A673 (cell line): ENCODE measurements around the gene SH3TC2.

ENCODE experiments used
- EZH2 ChIP-seq: fragments of 200-600 bp; sonication (generic); IDR thresholded peaks from 2 replicates; pipeline ENCODE4 v1.6.1; 2017; ENCODE audit warnings: borderline replicate concordance, low read depth, mild to moderate bottlenecking, mixed read lengths, antibody characterized with exemption, low read length; ENCODE audit not compliant: poor library complexity, severe bottlenecking
- TF ChIP-seq, protein P1 (sequence below): fragments of 300-800, 200-600 bp; sonication (generic); conservative IDR thresholded peaks from 2 replicates; pipeline ENCODE4 v1.5.1; 2017; ENCODE audit warnings: low read depth, mild to moderate bottlenecking, antibody characterized with exemption, low read length, moderate library complexity, mixed read lengths

DNA sequence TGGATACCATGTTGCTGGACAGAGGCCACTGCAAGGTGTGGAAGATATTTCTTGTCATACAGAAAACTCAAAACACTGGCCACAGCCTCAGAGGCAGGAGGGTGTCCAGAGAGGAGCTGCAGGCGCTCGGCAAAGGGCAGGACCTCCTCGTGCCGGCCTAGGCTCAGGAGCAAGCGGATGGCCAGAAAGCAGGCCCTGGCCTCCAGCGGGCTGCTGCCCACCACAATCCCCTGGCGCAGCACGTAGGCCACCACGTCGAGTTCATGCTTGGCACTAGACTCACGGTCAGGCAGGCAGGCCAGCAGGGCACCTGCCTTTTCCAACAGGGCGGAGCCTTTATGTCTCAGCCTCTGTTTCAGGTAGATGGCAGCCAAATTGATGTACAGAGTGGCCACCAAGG is 35.2 kb downstream of the SH3TC2 start:
- TF ChIP-seq, protein P1, sequence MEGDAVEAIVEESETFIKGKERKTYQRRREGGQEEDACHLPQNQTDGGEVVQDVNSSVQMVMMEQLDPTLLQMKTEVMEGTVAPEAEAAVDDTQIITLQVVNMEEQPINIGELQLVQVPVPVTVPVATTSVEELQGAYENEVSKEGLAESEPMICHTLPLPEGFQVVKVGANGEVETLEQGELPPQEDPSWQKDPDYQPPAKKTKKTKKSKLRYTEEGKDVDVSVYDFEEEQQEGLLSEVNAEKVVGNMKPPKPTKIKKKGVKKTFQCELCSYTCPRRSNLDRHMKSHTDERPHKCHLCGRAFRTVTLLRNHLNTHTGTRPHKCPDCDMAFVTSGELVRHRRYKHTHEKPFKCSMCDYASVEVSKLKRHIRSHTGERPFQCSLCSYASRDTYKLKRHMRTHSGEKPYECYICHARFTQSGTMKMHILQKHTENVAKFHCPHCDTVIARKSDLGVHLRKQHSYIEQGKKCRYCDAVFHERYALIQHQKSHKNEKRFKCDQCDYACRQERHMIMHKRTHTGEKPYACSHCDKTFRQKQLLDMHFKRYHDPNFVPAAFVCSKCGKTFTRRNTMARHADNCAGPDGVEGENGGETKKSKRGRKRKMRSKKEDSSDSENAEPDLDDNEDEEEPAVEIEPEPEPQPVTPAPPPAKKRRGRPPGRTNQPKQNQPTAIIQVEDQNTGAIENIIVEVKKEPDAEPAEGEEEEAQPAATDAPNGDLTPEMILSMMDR = no peak
- TF ChIP-seq EZH2 = no peak
